Globus pallidus (tissue), 1 donor: Measurements from ENCODE around the gene GSAP.
A peak's percentile ranks its signal among the peaks of the same experiment; 100 is the strongest.

ENCODE experiments used
- DNase-seq: peaks from one replicate; pipeline ENCODE4 v3.0.0-alpha.2; 2015; ENCODE audit warnings: low spot score

The GSAP gene

DNA sequence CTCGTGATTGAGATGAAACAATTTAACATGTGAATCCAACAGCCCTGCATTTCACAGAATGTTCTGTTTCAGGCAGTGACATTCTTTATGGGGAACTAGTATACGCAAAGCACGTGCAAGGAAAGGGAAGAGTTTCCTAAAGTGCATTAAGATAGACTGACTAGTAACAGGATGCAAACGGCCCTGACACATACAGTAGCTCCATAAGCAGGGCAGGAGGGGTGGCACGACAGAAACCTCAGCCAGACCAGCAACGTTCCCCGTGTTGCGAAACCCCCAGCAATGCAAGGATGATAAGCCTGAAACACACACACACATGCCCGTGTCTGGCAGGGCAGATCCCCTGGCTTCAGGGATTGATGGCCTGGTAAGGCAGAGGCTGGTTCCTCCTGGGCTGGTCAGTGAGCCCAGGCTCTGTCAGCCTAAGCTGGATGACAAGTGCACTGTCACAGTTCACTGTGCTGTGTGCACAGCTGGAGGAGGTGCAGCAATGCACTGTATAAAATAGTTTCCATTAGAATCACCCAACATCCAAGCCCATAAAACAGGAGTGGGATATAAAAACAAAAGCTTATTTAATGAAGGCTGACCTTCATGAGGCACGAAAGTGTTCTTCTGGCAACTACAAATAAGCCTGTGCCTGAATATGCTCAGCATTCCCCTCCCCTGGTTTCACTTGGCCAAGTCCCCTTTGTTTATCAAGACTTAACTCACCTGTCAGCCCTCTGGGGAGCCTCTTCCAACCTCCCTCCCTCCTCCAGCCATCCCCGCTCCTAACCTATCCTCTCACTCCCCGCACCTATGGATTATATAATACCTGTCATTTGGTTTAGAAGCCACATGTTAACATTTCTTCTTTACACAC lies 88.8 kb downstream of the GSAP start:
- no peak for DNase-seq

DNA sequence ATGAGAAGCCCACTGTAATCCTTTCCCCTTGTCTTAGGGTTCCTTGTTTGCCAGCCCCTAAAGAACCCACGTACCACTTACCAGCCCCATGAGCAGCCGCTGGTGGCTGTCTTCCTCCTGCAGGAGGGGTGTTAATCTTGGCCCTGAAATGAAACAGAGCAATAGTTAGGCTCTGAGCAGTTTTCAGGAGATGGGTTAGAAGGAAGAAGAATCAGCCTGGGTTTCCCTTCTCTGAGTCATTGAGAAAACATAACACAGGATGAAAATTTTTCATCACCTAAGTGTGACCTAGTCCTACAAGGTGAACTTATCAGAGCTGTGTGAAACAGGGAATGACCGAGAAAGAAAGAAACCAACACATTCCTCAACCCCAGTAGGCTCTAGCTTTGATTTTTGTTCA lies 90.0 kb downstream of the GSAP start:
- DNase-seq, result no peak

DNA sequence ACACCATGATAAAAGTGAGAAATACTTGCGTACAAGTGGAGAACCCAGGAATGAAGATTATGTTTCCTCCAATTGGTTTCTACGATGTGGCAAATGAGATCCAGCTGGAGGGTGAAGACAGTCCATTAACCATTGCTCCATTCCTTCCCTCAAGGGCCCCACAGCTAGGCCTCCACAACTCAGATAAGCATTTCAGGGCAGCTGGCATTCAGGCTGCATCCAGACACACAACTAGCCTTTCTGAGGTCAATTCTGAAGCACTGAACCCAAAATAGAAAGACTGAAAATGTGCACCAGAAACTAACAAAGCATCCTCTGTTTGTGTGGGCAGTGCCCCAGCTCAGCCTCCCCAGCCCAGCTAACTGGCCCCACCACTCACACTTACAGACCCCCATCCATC lies 94.8 kb downstream of the GSAP start:
- peak; percentile 64 for DNase-seq

DNA sequence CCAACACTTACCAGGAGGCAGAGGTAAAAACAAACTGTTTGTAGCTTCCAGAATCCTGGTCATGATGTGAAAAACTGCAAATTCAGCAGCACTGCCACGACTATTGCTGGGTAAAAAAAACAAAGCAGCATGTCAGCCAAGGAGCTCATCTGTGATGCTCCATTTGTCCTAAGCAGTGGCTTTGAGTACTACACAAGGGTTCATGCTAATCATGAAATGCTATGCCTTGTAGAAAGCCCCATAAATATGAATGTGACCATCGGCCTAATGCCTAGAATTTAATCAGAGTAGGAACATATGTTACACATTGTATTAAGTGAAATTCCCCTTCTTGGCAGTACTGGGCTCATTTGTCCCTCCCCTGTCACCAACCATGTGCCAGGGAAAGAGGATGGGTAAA lies 95.4 kb downstream of the GSAP start:
- no peak for DNase-seq

DNA sequence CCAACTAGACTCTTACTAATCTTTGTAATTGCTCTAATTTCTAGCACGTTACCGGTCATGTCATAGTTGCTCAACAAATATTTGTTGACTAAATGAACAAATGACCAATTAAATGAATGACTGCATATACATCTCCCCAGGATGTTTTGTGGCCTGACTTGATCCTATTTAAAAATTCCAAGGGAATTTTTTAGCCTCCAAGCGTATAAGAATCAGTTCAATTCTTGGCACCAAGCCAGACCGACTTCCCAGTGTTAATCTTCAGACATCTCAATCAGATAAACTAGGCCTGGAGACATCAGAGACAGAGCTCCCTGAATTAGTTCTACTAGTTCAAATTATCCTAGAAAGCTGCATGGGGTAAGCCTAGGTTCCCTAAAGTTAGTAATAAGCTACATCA lies 96.0 kb downstream of the GSAP start:
- no peak for DNase-seq

DNA sequence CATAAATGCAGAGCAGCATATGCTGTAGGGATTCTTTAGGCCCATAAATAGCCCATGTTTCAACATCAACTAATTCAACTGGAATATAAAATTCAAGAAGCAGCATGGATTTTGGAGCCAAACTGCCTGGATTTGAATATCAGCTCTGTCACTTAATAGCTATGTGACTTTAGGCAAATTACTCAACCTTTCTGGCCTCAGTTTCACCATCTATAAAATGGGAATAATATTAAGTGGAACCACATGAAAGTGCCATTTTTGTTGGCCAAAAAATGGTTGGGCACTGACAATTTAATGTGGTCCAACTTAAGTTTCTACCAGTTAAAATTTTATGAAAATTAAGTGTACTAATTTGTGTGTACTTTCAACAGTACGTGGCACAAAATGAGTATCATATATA lies 98.1 kb downstream of the GSAP start:
- DNase-seq, result no peak

DNA sequence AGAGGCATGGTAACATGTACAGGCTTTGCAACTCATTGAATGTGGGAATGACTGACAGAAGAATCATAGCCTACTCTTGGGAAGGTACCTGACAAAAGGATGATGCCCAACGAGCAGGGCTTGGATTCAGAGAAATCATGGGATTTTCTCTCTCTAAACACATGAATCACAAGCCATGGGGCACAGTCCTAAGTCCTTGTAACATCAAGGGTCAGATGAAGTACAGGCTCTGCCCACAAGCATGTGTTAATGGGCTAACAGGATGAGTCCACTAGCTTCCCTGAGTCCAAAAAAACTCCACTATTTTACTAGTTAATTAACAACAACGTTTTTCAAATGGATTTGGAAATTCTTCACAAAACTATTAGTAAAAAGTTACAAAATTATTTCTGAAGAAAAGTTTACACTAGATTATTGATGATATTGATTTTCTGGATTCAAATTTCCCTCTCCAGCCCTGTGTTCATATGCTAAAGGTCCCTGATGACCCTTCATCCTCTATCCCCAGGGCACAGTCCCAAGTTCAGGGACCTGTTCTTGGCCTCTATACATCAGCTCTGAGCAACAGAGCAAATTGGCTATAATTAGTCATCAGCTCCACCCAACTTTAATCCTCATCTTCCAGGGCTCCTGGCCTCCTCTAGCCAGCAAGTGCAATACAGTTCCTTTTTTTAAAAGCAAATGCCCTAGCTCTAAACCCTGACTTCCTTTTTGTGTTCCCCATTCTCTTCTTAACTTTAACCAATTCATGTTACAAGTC lies 99.8 kb downstream of the GSAP start:
- DNase-seq, result no peak

DNA sequence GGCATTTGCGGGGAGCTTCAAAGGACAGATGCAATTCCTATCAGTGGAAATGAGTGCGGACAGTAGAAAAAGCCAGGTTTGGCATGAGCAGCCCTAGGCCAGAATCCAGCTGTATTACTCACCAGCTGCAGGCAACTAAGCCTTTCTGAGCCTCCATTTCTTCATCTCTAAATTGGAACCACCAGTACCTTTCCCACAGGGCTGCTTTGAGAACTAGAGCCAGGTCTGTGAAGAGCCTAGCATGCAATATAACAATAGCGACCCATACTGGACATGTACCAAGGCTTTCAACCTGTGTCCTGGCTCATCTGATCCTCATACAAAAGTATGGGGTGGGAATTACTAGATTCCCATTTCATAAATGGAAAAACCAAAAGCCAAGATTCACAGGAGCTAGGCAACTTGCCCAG lies 101.0 kb downstream of the GSAP start:
- DNase-seq, result no peak

DNA sequence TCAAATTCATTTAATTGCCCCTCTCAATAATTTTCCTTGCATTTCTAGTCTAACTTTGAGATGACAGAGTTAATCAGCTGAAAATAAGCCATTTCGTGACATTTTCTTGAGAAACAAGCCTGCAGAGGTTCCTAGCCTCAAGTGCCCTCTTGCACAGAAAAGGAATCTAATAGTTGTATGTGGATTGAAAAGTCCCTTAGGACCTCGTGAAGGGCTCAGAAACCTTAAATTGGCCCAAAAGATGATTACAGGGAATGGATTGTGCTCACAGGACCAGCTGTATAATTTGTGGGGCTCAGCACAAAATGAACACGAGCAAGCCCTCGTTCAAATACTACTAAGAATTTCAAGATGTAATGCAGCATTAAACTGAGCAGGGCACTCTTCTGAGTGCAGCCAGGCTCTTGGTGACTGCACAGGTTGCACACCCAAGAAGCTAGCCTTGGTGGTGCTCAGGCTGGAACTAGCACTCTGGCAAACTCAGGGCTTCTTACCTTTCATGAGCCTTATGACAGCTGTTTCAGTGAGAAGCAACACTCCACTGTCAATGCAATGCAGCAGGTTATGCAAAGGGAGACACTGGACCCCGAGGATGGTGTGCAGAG lies 102.2 kb downstream of the GSAP start:
- no peak for DNase-seq

DNA sequence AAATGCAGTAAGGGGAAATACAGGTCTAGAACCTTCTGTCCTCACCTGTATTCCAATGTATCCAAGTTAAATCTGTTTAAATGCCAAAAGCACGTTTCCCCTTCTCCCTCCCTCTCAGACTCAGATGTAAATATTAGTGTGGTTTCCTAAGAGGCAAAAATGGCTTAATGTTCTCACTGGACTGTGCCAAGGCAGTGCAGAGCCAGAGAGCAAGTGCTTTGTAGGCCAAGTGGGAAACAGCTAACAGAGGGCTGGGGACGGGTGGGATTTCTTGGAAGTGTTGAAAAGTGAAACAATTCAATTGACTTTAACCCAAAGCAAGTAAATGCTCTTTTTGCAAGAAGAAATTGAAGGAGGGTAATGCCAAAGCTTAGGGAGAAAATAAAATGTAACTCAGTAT lies 103.1 kb downstream of the GSAP start:
- DNase-seq, result no peak

DNA sequence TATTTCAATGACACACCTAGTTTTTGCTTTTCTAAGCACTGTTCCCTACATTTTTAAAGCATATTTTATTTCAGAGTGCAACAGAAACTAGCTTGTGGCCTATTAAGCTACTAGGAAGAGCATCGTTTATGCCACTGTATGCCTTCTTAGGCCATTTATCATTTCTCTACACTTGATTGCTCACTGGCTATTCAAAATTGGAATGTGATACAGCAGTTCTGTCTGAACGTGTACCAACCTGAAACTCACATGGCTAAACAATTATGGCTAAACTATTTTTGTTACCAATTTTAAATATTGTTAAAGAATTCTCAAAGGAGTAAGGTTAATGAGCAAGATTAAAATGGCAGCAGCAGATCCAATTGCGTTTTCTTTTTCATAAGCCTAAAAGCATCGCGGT lies 105.2 kb downstream of the GSAP start:
- no peak for DNase-seq

DNA sequence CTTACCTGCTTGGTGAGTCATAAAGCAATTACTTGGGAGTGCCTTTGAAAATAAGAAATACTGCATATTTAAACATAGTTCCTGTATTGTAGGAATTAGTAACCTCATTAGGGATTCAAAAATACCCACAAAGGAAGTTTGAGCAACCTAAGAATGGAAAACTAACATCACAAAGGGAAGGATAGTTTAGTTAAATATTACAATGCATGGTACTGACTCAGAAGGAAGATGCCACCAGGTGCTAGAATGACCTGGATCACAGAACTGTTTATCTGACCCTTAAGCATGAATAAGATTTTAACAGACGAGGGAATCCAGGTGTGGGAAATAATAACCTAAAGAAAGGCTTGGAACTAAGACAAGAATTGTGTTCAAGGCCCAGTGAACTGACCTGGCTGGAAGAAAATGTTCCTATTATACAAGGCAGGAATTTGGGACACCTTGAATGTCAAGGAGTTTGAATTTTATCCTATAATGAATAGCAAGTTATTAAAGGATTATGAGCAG lies 106.4 kb downstream of the GSAP start:
- no peak for DNase-seq

DNA sequence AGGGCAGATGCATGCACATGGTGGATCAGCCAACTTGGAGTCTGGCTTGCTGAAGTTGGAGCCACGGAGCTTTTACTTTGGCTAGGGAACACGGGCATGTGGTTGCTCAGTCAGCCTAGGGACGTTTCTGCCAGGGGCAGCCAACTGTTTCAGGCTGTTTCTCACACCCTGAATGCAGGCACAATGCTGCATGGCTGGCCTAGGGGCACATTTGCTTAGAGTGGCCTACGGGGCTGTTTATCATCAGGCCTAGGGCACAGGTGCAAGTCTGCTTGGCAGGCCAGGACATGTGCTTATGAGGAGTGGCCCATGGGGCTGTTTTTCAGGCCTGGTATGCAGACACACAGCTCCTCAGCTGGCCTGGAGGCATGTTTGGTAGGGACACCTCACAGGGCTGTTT lies 107.4 kb downstream of the GSAP start:
- no peak for DNase-seq

DNA sequence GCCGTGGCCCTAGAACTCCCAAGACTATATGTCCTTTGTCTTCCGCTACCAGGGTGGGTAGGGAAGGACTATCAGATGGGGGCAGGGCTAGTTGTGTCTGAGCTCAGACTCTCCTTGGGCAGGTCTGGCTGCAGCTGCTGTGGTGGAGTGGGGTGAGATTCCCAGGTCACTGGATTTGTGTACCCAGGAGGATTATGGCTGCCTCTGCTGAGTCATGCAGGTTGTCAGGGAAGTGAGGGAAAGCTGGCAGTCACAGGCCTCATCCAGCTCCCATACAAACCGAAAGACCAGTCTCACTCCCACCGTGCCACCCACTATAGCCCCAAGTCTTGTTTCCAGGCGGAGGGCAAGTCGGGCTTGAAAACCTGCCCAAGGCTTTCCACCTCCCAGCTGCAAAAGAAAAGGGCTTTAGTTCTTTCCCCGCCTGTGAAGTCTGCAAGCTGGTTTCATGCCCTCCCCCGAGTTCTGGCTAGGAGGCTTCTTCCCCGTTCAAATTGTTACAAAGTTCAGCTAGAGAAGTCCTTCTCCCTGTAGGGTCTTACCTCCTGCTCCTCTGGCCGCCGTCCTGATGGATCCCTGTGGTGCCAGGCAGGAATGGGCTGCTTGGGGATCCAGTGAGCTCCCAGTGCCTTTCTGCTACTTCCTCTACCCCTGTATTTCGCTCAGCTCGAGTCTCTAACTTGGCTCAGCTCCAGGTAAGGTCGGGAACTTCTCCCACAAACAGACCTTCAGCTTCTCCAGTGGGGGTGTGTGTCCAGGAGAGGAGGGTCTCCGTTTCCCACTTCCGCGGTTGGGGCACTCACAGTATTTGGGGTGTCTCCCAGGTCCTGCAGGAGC lies 109.7 kb downstream of the GSAP start:
- no peak for DNase-seq

DNA sequence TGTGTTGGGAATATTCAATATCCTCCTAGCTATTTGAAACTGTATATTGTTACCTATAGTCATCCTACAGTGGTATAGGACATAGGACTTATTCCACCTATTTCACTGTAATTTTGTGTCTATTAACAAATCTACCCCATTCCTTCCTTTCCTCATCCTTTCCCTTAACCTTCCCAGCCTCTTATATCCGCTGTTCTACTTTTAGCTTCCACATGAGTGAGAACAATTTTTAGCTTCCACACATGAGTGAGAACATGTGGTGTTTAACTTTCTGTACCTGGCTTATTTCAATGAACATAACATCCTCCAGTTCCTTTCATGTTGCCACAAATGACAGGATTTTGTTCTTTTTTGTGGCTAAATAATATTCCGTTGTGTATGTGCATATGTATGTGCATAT lies 120.6 kb downstream of the GSAP start:
- no peak for DNase-seq

DNA sequence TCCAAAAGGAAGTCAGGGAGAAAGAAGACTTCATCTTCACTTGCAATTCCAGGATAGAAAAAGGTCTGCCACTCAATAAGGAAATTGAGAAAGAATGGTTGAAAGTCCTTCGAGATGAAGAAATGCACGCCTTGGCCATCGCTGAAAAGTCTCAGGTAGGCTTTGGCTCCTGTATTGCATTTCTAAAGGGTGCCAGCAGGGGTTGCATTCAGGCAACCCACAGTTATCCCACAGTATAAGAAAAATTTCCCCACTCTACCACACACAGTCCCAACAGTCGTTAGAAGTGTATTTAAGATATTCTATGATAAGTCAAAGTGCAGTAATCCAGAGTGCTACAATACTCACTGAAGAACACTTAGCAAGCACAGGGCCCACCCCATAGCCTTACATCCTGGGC lies 123.1 kb downstream of the GSAP start:
- no peak for DNase-seq

DNA sequence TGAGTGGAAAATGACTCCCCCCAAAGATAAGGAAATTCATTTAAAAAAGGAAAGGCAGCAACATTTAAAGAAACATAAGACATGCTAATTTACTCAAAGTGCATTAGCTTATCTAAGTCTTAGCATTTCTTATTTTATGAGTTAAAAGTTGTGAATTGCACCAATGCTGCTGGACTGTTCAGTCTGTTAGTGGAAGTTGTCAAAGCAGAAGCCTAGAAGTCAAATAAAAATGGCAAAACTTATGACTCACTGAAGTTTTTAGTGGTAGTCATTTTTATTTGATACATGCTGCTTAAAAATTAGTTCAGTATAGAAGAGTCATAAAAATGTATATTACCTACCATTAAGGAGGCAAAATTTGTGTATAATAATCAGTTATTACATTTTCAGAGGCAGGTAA lies 125.7 kb downstream of the GSAP start:
- no peak for DNase-seq

DNA sequence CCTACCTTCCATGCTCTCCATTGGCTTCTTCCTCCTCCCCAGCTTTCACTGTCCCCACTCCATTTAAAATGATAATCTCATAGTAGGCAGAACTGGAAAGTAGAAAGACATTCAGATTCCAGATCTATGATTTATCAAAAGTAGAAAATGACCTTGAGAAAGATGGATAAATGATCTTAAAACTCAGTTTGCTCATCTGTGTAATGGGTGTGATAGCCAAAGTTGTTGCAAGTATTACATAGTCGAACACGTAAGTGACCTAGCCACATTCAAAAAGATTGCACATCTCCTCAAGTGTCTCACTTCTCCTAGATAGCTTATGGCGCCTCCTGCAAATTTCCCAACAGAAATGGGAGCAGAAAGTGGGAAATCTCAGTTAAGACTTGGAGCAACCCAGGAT lies 126.8 kb downstream of the GSAP start:
- no peak for DNase-seq

DNA sequence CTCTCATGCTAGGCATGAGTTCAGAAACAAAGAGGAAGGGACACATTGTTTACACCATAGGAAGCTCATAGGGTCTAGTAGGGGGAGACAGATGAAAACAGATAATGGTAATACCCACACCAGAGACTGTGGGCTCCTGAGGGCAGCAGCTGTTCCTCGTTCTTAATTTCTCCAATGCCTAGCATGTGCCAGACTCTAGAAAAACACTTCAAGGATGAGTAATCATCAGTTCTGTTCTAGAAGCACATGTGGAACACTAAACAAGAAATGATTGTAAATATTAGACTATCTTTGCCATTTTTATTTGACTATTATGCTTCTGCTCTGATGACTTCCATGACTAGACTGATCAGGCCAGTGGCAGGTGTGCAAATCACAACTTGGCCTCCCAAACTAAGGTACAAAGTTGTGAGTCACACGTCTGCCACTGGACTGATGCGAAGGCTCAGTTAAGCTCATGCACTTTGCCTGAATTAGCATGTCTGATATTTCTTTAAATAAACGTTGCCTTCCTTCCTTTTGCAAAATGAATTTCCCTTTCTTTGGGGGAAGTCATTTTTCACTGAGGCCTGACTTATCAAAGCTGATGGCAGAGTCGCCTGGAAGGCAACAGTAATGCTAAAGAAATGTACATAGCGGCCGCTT lies 127.4 kb downstream of the GSAP start:
- DNase-seq, result no peak

DNA sequence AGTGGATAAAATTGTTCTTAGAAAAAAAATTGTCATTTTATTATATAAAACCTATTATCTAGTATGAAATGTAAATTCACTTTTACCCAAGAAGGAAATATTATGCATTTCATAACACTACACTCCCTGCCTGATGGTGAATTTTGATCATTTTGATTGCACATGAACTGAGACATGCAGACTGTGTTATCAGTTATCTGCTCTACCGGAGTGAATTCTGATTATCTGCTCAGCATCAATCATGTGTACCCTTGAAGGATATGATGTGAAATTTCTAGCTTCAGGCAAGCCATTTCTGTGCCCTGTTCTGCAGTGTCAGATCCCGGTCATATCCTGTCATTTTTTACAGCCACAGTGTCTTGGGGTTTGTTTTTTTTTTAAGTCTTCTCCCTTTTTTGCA lies 131.5 kb downstream of the GSAP start:
- DNase-seq, result no peak

DNA sequence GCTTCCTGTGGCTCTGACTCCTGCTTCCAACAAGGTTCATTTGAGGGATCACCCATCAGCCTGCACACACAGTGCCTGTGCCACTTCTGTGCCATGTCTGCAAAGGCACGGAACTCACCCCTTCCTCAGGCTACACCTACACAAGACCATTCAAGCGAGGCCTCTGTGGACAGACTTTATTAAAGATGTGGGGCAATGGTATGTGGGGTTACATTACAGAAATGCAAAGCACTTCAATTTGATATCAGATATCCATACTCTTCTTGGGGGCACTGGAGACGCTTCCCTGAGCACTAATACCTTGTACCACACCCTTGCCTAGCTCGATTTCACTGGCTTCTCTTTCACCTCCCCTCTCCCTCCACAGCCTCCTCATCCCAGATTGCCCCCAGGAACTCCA lies 132.1 kb downstream of the GSAP start:
- no peak for DNase-seq

DNA sequence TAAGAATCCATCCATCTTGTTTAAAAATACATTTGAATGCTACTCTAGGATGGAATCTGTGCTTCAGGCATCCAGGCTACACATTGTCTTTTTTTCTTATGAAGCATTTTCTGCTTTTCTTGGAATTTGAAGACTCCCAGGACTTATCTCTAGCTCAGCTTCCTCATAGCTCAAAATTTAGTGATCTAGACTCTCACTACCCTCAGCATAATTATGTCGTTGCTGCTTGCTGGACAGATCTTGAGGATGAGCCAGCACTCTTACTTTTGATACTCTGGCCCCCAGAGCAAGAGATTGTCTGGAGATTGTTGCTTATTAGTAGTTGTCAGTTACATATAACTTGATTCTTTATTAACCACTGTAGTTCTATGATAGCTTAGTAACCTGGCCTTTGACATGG lies 133.3 kb downstream of the GSAP start:
- no peak for DNase-seq
